NCI-H128 (cell line): ENCODE measurements around the gene CEP83.
A peak's percentile ranks its signal among the peaks of the same experiment; 100 is the strongest.

ENCODE experiments used
- DNase-seq: peaks from one replicate; lab custom pipeline; 2025; ENCODE audit not compliant: unreplicated experiment; lab: John Stamatoyannopoulos, UW

CEP83 gene

GRCh38 chr12:94312378-94312777, 147.3 kb downstream of the CEP83 start:
- DNase-seq: no peak

GRCh38 chr12:94309373-94309772, 150.3 kb downstream of the CEP83 start:
- no peak for DNase-seq

- DNase-seq: no peak
Observed at GRCh38 chr12:94308612-94309011, 151.1 kb downstream of the CEP83 start.

GRCh38 chr12:94305130-94305957, 154.3 kb downstream of the CEP83 start:
- DNase-seq: peak; percentile 53

- no peak for DNase-seq
Observed at GRCh38 chr12:94304566-94305061, 155.1 kb downstream of the CEP83 start.

- DNase-seq: no peak
Observed at GRCh38 chr12:94304012-94304411, 155.7 kb downstream of the CEP83 start.

- DNase-seq: no peak
Observed at GRCh38 chr12:94299846-94300245, 159.8 kb downstream of the CEP83 start.

- no peak for DNase-seq
Observed at GRCh38 chr12:94297876-94298505, 161.7 kb downstream of the CEP83 start.

GRCh38 chr12:94297096-94297699, 162.5 kb downstream of the CEP83 start:
- no peak for DNase-seq

GRCh38 chr12:94290353-94290752, 169.3 kb downstream of the CEP83 start:
- DNase-seq: no peak

- DNase-seq: no peak
Observed at GRCh38 chr12:94289461-94290312, 170.0 kb downstream of the CEP83 start.

GRCh38 chr12:94287245-94287628, 172.4 kb downstream of the CEP83 start:
- no peak for DNase-seq

GRCh38 chr12:94286583-94287244, 173.0 kb downstream of the CEP83 start:
- no peak for DNase-seq

GRCh38 chr12:94285943-94286582, 173.6 kb downstream of the CEP83 start:
- DNase-seq: no peak

- no peak for DNase-seq
Observed at GRCh38 chr12:94284859-94285258, 174.8 kb downstream of the CEP83 start.

GRCh38 chr12:94284046-94284445, 175.6 kb downstream of the CEP83 start:
- no peak for DNase-seq

GRCh38 chr12:94282675-94283074, 177.0 kb downstream of the CEP83 start:
- no peak for DNase-seq

- DNase-seq: no peak
Observed at GRCh38 chr12:94280063-94280462, 179.6 kb downstream of the CEP83 start.

- no peak for DNase-seq
Observed at GRCh38 chr12:94277426-94278000, 182.2 kb downstream of the CEP83 start.

GRCh38 chr12:94276725-94277124, 182.9 kb downstream of the CEP83 start:
- no peak for DNase-seq
